PC-9 (cell line): ENCODE results near the gene PYM1.

Experiments
- CTCF ChIP-seq: fragments of 200-600 bp; sonication (generic); conservative IDR thresholded peaks from 2 replicates; pipeline ENCODE4 v1.6.1; 2017; ENCODE audit warnings: mixed run types, antibody characterized with exemption, mild to moderate bottlenecking, moderate library complexity
- EZH2 ChIP-seq: fragments of 200-600 bp; sonication (generic); IDR thresholded peaks from 2 replicates; pipeline ENCODE4 v1.8.0; 2017; ENCODE audit warnings: antibody characterized with exemption, low read depth

DNA sequence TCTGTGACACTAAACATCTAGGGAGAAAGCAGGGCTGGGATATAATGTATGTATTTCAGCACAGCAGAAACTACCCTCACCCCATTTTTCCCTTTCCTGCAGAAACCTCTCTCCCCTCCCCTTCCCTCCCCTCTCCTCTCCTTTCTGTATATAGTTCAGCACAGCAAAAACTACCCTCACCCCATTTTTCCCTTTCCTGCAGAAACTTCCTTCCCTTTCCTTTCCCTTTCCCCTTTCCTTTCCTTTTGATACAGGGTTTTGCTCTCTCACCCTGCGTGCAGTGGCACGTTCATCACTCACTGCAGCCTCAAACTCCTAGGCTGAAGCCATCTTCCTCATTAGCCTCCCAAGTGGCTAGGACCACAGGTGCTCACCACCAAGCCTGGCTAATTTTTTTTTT, 36.1 kb upstream of the PYM1 start:
- TF ChIP-seq CTCF (no peak), EZH2 (no peak)
